Measurements from ENCODE around the gene BPIFB3.
A peak's percentile ranks its signal among the peaks of the same experiment; 100 is the strongest.

BPIFB3 gene

GRCh38 chr20:33046412-33046811 lies 7.3 kb upstream of the BPIFB3 start:
- no peak for DNase-seq
- H3K4me1 Mint-ChIP-seq (ENCODE audit: low read depth in 2 of 2) = peaks cover 0 to 2% of the 10 kb centered on the region in 2 donors
- no peaks in the 10 kb centered on the region for H3K27me3 Mint-ChIP-seq

GRCh38 chr20:33051333-33051732 lies 2.4 kb upstream of the BPIFB3 start:
- no peak for DNase-seq
- H3K4me3 Mint-ChIP-seq = no peak overlapping the region
- H3K4me1 Mint-ChIP-seq (ENCODE audit: low read depth in 2 of 2) = peaks cover 0 to 4% of the 10 kb centered on the region in 2 donors
- no peaks in the 10 kb centered on the region for H3K9me3 Mint-ChIP-seq
- no peak for ATAC-seq (replicated peaks)
- H3K27ac Mint-ChIP-seq = peak overlapping the region; percentile 22 to 45
- H3K36me3 Mint-ChIP-seq (ENCODE audit: insufficient read depth) = peaks cover 5% of the 10 kb centered on the region
- H3K27me3 Mint-ChIP-seq = no peaks in the 10 kb centered on the region

More at GRCh38 chr20:33046412-33046811, 7.3 kb upstream of the BPIFB3 start:
- H3K9me3 Mint-ChIP-seq = peaks cover 0 to 12% of the 10 kb centered on the region in 2 donors
- peaks cover 5% of the 10 kb centered on the region for H3K36me3 Mint-ChIP-seq (ENCODE audit: insufficient read depth)
- H3K4me3 Mint-ChIP-seq = no peak overlapping the region
- no peak for ATAC-seq (replicated peaks)
- no peak overlapping the region for H3K27ac Mint-ChIP-seq

GRCh38 chr20:33054381-33054780 lies 678 bp downstream of the BPIFB3 start:
- H3K27ac Mint-ChIP-seq = peak overlapping the region in 1 of 2 donors; percentile 75
- H3K4me3 Mint-ChIP-seq = no peak overlapping the region
- no peak for DNase-seq
- no peaks in the 10 kb centered on the region for H3K27me3 Mint-ChIP-seq
- no peaks in the 10 kb centered on the region for H3K36me3 Mint-ChIP-seq (ENCODE audit: insufficient read depth)
- no peaks in the 10 kb centered on the region for H3K9me3 Mint-ChIP-seq
- ATAC-seq (replicated peaks) = no peak
- peaks cover 0 to 6% of the 10 kb centered on the region in 2 donors for H3K4me1 Mint-ChIP-seq (ENCODE audit: low read depth in 2 of 2)

- Mint-ChIP-seq H3K4me1 (ENCODE audit: low read depth in 2 of 2) (peaks cover 0 to 6% of the 10 kb centered on the region in 2 donors), H3K9me3 (no peaks in the 10 kb centered on the region), H3K27me3 (no peaks in the 10 kb centered on the region), H3K36me3 (ENCODE audit: insufficient read depth) (no peaks in the 10 kb centered on the region), H3K27ac (peak overlapping the region in 1 of 2 donors; percentile 75), H3K4me3 (no peak overlapping the region)
- no peak for ATAC-seq (replicated peaks)
- DNase-seq = no peak
These were observed 1.1 kb downstream of the BPIFB3 start for GRCh38 chr20:33054791-33055190.

DNA sequence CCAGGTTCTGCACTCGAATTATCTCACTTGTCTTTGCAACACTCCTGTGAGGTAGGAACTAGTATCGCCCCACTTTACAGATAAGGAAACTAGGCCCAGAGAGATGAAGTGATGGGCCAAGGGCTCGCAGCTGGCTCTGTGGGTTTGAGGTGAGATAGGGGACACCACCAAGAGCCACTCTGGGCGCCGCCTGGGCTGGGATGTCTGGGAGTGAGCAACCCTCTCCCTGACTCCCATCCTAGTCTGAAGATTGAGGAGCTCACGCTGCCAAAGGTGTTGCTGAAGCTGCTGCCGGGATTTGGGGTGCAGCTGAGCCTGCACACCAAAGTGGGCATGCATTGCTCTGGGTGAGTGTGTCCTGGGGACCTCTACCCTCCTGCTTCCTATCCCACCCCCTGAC lies 5.4 kb downstream of the BPIFB3 start:
- DNase-seq (no peak), ATAC-seq (replicated peaks) (no peak)
- H3K4me1 Mint-ChIP-seq (ENCODE audit: low read depth in 2 of 2) = peaks cover 0 to 4% of the 10 kb centered on the region in 2 donors
- H3K27ac Mint-ChIP-seq = no peak overlapping the region
- H3K36me3 Mint-ChIP-seq (ENCODE audit: insufficient read depth) = no peaks in the 10 kb centered on the region
- no peak overlapping the region for H3K4me3 Mint-ChIP-seq
- no peaks in the 10 kb centered on the region for H3K27me3 Mint-ChIP-seq
- H3K9me3 Mint-ChIP-seq = no peaks in the 10 kb centered on the region

GRCh38 chr20:33059741-33060390 lies 6.2 kb downstream of the BPIFB3 start:
- Mint-ChIP-seq H3K36me3 (ENCODE audit: insufficient read depth) (no peaks in the 10 kb centered on the region), H3K27me3 (no peaks in the 10 kb centered on the region), H3K4me3 (no peak overlapping the region), H3K27ac (peak overlapping the region in 1 of 2 donors; percentile 76), H3K4me1 (ENCODE audit: low read depth in 2 of 2) (peaks cover 0 to 2% of the 10 kb centered on the region in 2 donors), H3K9me3 (no peaks in the 10 kb centered on the region)
- ATAC-seq (replicated peaks) = no peak
- no peak for DNase-seq

DNA sequence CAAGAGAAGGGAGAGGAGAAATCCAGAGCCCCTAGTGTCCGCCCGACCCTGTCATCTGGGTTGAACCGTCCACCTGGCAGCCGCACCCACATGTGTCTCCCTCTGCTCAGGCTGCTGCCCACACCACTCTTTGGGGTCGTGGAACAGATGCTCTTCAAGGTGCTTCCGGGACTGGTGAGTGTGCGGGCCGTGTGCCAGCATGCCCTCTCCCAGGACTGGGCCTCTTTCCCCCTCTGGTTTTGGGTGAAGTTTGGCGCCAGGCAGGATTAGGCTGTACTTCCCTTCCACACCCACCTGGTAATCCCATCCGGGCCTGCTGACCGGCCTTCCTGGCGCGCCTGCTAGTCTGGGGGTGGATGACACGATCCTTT lies 7.9 kb downstream of the BPIFB3 start:
- Mint-ChIP-seq H3K4me3 (no peak overlapping the region), H3K27ac (no peak overlapping the region), H3K36me3 (ENCODE audit: insufficient read depth) (no peaks in the 10 kb centered on the region), H3K27me3 (no peaks in the 10 kb centered on the region), H3K4me1 (ENCODE audit: low read depth in 2 of 2) (peaks cover 0 to 2% of the 10 kb centered on the region in 2 donors), H3K9me3 (no peaks in the 10 kb centered on the region)
- ATAC-seq (replicated peaks) (no peak), DNase-seq (no peak)

GRCh38 chr20:33062105-33062824 lies 8.6 kb downstream of the BPIFB3 start:
- no peak for ATAC-seq (replicated peaks)
- Mint-ChIP-seq H3K4me1 (ENCODE audit: low read depth in 2 of 2) (peaks cover 0 to 2% of the 10 kb centered on the region in 2 donors), H3K36me3 (ENCODE audit: insufficient read depth) (no peaks in the 10 kb centered on the region), H3K27me3 (no peaks in the 10 kb centered on the region), H3K27ac (no peak overlapping the region), H3K9me3 (no peaks in the 10 kb centered on the region), H3K4me3 (no peak overlapping the region)
- DNase-seq = no peak

GRCh38 chr20:33062825-33063149 lies 9.1 kb downstream of the BPIFB3 start:
- Mint-ChIP-seq H3K27me3 (no peaks in the 10 kb centered on the region), H3K9me3 (no peaks in the 10 kb centered on the region), H3K4me1 (ENCODE audit: low read depth in 2 of 2) (peaks cover 0 to 2% of the 10 kb centered on the region in 2 donors), H3K36me3 (ENCODE audit: insufficient read depth) (no peaks in the 10 kb centered on the region), H3K27ac (no peak overlapping the region), H3K4me3 (no peak overlapping the region)
- ATAC-seq (replicated peaks) (no peak), DNase-seq (no peak)

GRCh38 chr20:33063271-33063670 lies 9.6 kb downstream of the BPIFB3 start:
- no peak for DNase-seq
- H3K9me3 Mint-ChIP-seq = no peaks in the 10 kb centered on the region
- H3K27ac Mint-ChIP-seq = no peak overlapping the region
- H3K36me3 Mint-ChIP-seq (ENCODE audit: insufficient read depth) = no peaks in the 10 kb centered on the region
- peaks cover 0 to 4% of the 10 kb centered on the region in 2 donors for H3K4me1 Mint-ChIP-seq (ENCODE audit: low read depth in 2 of 2)
- no peaks in the 10 kb centered on the region for H3K27me3 Mint-ChIP-seq
- ATAC-seq (replicated peaks) = no peak
- H3K4me3 Mint-ChIP-seq = no peak overlapping the region

GRCh38 chr20:33064572-33065287 lies 11.0 kb downstream of the BPIFB3 start:
- Mint-ChIP-seq H3K27me3 (no peaks in the 10 kb centered on the region), H3K36me3 (ENCODE audit: insufficient read depth) (no peaks in the 10 kb centered on the region), H3K4me3 (no peak overlapping the region), H3K27ac (no peak overlapping the region), H3K9me3 (no peaks in the 10 kb centered on the region), H3K4me1 (ENCODE audit: low read depth in 2 of 2) (peaks cover 0 to 8% of the 10 kb centered on the region in 2 donors)
- DNase-seq = no peak
- no peak for ATAC-seq (replicated peaks)

DNA sequence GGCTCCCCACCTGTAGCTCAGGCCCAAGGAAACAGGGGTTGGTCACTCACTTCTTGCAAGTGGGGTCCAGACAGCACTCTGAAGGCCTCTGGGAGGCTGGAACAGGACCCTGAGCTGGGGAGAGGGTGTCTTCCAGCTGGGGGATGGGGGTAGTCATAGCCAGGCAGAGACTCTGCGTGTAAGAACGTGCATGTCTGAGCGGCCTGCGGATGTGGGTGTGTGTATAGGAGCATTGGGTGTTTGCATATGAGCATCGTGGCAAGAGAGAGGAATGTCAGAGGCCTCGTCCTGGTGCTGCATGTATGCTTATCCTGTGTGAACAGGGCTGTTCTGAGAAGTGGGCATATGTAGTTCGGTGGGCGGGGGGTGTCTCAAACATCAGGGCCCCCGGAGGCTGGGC lies 12.1 kb downstream of the BPIFB3 start:
- no peak overlapping the region for H3K27ac Mint-ChIP-seq
- H3K36me3 Mint-ChIP-seq (ENCODE audit: insufficient read depth) = no peaks in the 10 kb centered on the region
- no peaks in the 10 kb centered on the region for H3K9me3 Mint-ChIP-seq
- ATAC-seq (replicated peaks) (no peak), DNase-seq (no peak)
- no peak overlapping the region for H3K4me3 Mint-ChIP-seq
- no peaks in the 10 kb centered on the region for H3K27me3 Mint-ChIP-seq
- peaks cover 0 to 8% of the 10 kb centered on the region in 2 donors for H3K4me1 Mint-ChIP-seq (ENCODE audit: low read depth in 2 of 2)

DNA sequence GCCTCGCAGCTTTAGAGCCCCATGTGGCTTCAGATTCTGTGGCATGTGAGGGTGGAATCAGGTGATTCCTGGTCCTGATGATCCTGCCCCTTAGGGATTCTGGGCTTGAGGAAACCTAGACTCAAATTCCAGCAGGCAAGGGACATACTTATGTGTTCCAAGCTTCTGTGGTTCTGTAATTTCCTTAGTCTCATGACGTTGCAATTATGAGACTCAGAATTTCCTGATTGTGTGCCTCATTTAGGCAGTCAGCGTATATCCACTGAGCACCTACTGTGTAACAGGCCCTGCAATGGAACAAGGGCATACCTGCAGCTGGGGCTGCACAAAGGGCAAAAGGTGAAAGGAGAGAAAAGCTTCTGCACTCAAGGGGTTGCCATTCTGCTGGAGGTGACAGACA lies 14.1 kb downstream of the BPIFB3 start:
- Mint-ChIP-seq H3K27me3 (no peaks in the 10 kb centered on the region), H3K4me3 (no peak overlapping the region), H3K4me1 (ENCODE audit: low read depth in 2 of 2) (peaks cover 0 to 8% of the 10 kb centered on the region in 2 donors), H3K36me3 (ENCODE audit: insufficient read depth) (no peaks in the 10 kb centered on the region), H3K27ac (peak overlapping the region in 1 of 2 donors; percentile 8), H3K9me3 (no peaks in the 10 kb centered on the region)
- ATAC-seq (replicated peaks) (no peak), DNase-seq (no peak)

Data from effector memory CD8-positive, alpha-beta T cell (primary cell).